Progenitor cell of endocrine pancreas (in vitro differentiated cells): Measurements from ENCODE around the gene JMJD1C. TPM values are rescaled to one million over a fixed set of nuclear protein-coding genes. Genes with fewer than 3 reads are reported as not detected.

Experiments
- DNase-seq: peaks from one replicate; pipeline ENCODE4 v3.0.0; 2021; ENCODE audit warnings: low spot score; ENCODE audit not compliant: unreplicated experiment
- H3K27ac Mint-ChIP-seq: 2 replicates; pipeline ENCODE4 v1.8.0; 2021; ENCODE audit warnings: mild to moderate bottlenecking, moderate library complexity, mixed read lengths
- H3K27me3 Mint-ChIP-seq: 2 replicates; pipeline ENCODE4 v1.8.0; 2021; ENCODE audit warnings: mixed read lengths
- H3K36me3 Mint-ChIP-seq: 2 replicates; pipeline ENCODE4 v1.8.0; 2022; ENCODE audit warnings: mixed read lengths; ENCODE audit not compliant: insufficient read depth
- H3K4me1 Mint-ChIP-seq: 2 replicates; pipeline ENCODE4 v1.8.0; 2021; ENCODE audit warnings: low read depth, mixed read lengths
- H3K4me3 Mint-ChIP-seq: 2 replicates; pipeline ENCODE4 v1.8.0; 2021; ENCODE audit warnings: low read depth, mild to moderate bottlenecking, moderate library complexity, mixed read lengths
- H3K9me3 Mint-ChIP-seq: 2 replicates; pipeline ENCODE4 v1.8.0; 2021; ENCODE audit warnings: low read depth, mixed read lengths
- CTCF ChIP-seq: fragments of 200-600 bp; sonication (generic); IDR thresholded peaks from one replicate; pipeline ENCODE4 v1.5.0; 2021; ENCODE audit warnings: antibody characterized with exemption, mild to moderate bottlenecking; ENCODE audit not compliant: unreplicated experiment
- total RNA-seq: library from RNA; stranded (reverse); gene quantifications from 2 replicates; pipeline ENCODE4 v1.2.1, GENCODE V29; 2021

The JMJD1C gene
- total RNA-seq, 1 donor from 2014 or later, result 117 TPM

- no peak for DNase-seq
- H3K4me3 Mint-ChIP-seq, result no peak overlapping the region
- H3K9me3 Mint-ChIP-seq, result no peaks in the 10 kb centered on the region
- H3K4me1 Mint-ChIP-seq, result peaks cover 18% of the 10 kb centered on the region
- TF ChIP-seq CTCF, result no peak
- no peaks in the 10 kb centered on the region for H3K27me3 Mint-ChIP-seq
- H3K36me3 Mint-ChIP-seq, result no peaks in the 10 kb centered on the region
- H3K27ac Mint-ChIP-seq, result no peak overlapping the region
Observed at GRCh38 chr10:63437116-63437949, 28.4 kb downstream of the JMJD1C start.

- H3K36me3 Mint-ChIP-seq, result peaks cover 6% of the 10 kb centered on the region
- H3K27me3 Mint-ChIP-seq, result no peaks in the 10 kb centered on the region
- no peak overlapping the region for H3K4me3 Mint-ChIP-seq
- peaks cover 12% of the 10 kb centered on the region for H3K4me1 Mint-ChIP-seq
- no peak overlapping the region for H3K27ac Mint-ChIP-seq
- DNase-seq, result no peak
- TF ChIP-seq CTCF, result no peak
- peaks cover 2% of the 10 kb centered on the region for H3K9me3 Mint-ChIP-seq
Observed at GRCh38 chr10:63436225-63436624, 29.6 kb downstream of the JMJD1C start.

GRCh38 chr10:63434866-63435854 lies 30.6 kb downstream of the JMJD1C start:
- peaks cover 5% of the 10 kb centered on the region for H3K9me3 Mint-ChIP-seq
- no peaks in the 10 kb centered on the region for H3K27me3 Mint-ChIP-seq
- no peak overlapping the region for H3K4me3 Mint-ChIP-seq
- H3K4me1 Mint-ChIP-seq, result peaks cover 19% of the 10 kb centered on the region
- no peak for TF ChIP-seq CTCF
- H3K36me3 Mint-ChIP-seq, result peaks cover 13% of the 10 kb centered on the region
- DNase-seq, result no peak
- H3K27ac Mint-ChIP-seq, result peak overlapping the region; percentile 23

GRCh38 chr10:63431962-63432797 lies 33.6 kb downstream of the JMJD1C start:
- Mint-ChIP-seq H3K9me3 (peaks cover 5% of the 10 kb centered on the region), H3K27ac (no peak overlapping the region), H3K4me3 (no peak overlapping the region), H3K4me1 (peaks cover 29% of the 10 kb centered on the region), H3K27me3 (no peaks in the 10 kb centered on the region), H3K36me3 (peaks cover 14% of the 10 kb centered on the region)
- no peak for DNase-seq
- no peak for TF ChIP-seq CTCF

- TF ChIP-seq CTCF, result no peak
- Mint-ChIP-seq H3K9me3 (peaks cover 5% of the 10 kb centered on the region), H3K27ac (no peak overlapping the region), H3K4me3 (no peak overlapping the region), H3K36me3 (peaks cover 14% of the 10 kb centered on the region), H3K27me3 (no peaks in the 10 kb centered on the region), H3K4me1 (peaks cover 29% of the 10 kb centered on the region)
- DNase-seq, result no peak
Observed at GRCh38 chr10:63430999-63431356, 34.8 kb downstream of the JMJD1C start.
